ENCODE measurements around the gene NRIP1.

- no peak for TF ChIP-seq CTCF (IDR thresholded peaks at IDR 0.05)
- TF ChIP-seq POLR2A (IDR thresholded peaks at IDR 0.05) = no peak
Observed at GRCh38 chr21:14989359-14989758, 75.4 kb downstream of the NRIP1 start.
